ENCODE results near the gene SPRING1.

SPRING1 gene

DNA sequence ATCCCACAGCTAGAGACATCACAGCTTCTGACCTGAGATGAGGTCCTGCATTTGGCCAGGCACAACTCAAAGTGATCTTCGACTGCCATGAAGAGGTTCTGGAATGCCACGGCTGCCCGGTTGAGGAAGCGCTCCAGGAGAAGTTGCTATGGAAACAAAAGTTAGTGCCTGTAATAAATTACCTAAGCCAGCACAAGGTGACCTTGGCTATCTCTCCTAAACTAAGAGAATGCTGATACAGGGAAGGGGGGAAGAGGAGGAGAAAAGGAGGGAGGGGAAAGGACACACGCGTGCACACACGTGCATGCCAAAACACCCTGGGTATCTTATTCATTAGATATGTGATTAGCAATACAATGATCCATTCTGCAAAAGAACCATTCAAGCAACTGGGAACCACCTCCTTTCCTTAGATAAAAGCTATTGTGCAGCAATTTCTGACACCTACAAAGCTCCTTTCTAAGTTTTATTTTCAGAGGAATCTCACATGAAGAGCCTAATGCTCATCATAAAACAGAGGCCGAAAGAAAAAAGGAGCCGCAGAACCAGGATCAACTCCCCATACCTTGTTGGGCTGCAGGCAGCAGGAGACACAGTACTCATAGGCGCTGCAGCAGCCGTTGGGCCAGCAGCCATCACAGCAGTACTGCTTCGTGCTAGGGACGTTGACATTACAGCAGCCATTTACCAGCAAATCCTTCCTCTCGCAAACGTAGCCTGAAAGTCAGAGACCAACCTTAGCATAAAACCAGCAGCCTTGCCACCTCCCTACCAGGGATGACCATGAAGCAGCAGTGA is 17.9 kb downstream of the SPRING1 start:
- TF ChIP-seq, protein P1, sequence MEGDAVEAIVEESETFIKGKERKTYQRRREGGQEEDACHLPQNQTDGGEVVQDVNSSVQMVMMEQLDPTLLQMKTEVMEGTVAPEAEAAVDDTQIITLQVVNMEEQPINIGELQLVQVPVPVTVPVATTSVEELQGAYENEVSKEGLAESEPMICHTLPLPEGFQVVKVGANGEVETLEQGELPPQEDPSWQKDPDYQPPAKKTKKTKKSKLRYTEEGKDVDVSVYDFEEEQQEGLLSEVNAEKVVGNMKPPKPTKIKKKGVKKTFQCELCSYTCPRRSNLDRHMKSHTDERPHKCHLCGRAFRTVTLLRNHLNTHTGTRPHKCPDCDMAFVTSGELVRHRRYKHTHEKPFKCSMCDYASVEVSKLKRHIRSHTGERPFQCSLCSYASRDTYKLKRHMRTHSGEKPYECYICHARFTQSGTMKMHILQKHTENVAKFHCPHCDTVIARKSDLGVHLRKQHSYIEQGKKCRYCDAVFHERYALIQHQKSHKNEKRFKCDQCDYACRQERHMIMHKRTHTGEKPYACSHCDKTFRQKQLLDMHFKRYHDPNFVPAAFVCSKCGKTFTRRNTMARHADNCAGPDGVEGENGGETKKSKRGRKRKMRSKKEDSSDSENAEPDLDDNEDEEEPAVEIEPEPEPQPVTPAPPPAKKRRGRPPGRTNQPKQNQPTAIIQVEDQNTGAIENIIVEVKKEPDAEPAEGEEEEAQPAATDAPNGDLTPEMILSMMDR (IDR thresholded peaks at IDR 0.05; ENCODE audit: low read depth, low read length, missing control alignments): no peak
- H3K4me3 ChIP-seq (ENCODE audit: low read depth, low read length): no peak overlapping the region
- in situ Hi-C loops (cut with HindIII; ENCODE audit: low sequenced_read_pairs): no loop called here
- DNase-seq (ENCODE audit: low read depth): no peak

DNA sequence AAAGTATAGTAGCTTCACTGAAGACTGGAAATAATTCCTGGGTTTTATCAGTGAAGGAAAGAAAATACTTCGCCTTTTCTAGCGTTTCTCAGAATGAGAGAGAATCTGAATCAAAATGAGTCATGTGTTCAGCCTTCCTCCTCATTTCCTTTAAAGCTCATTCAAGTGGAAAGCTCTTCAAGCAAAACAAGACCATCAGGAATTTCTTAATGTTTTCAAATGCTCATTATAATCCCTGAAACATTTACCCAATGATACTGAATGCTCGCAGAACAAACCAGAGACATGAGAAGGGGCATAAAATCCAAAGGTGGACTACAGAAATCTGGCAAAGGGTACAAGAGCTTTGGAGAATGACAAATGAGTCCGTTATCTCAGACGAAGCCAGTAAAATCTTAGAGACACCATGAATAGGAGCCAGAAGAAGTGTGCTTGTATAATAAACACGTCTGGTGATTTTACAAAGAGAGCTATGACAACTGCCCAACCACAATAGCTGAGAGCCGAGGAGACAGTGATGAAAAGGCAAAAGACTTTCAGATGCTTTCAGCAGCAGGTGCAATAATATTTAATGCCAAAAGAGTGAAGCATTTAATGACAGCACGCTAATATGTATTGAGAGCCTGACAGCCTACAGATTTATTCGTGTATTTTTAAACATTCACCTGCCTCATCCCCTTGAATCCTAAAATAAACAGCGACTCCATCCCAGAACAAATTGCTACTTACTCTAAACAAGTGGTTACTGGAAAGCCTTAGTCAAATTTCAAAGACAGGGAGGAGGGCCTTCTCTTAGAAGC is 19.0 kb downstream of the SPRING1 start:
- in situ Hi-C loops (cut with HindIII; ENCODE audit: low sequenced_read_pairs): no loop called here
- DNase-seq (ENCODE audit: low read depth): peak; percentile 60
- TF ChIP-seq, protein P1 (IDR thresholded peaks at IDR 0.05; ENCODE audit: low read depth, low read length, missing control alignments): no peak
- H3K4me3 ChIP-seq (ENCODE audit: low read depth, low read length): no peak overlapping the region

DNA sequence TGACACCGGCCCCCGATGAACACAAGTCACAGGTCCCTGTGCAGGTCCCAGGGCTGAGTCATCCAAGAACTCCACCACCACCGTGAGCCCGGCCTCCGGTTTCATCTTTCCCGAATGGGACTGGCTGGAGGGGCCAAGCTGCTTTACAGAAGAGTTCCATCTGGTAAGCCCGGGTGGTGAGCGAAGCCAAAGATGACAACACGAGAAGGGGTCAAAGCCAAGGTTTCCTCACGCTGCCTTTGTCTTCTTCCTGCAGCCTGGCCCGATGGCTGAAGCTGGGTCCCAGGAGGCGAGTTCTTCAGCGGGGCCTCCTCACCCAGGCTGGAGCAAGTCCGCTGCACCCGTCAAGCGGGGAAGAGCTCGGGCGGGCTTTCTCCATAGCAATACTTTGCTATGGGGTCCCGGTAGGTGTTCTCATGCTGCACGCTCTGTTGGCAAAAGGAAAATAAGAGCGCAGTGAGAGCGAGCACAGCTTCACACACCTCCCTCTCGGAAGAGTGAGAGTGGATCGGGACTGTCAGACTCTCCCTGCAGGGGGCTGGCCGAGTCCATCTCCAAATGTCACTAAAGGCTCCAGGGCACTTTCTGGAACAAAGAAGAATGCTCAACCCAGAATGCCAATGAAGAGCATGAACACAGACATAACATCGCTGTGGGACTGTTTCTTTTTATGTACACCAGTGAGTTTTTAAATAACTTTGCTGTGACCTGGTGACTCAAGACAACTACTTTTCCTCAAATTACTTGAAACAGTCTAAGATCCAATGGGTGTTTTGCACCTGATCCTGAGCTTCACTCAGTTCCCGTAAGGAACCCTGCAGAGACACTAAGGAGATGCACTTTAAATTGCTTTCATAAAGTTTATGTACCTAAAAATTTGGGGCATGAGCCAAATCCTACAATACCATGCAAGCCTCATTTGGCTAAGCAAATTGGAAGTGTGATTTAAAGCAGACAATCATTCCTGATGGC is 20.1 kb downstream of the SPRING1 start:
- DNase-seq (ENCODE audit: low read depth): peak; percentile 27
- in situ Hi-C loops (cut with HindIII; ENCODE audit: low sequenced_read_pairs): no loop called here
- TF ChIP-seq, protein P1 (IDR thresholded peaks at IDR 0.05; ENCODE audit: low read depth, low read length, missing control alignments): no peak
- peak overlapping the region; percentile 19 for H3K4me3 ChIP-seq (ENCODE audit: low read depth, low read length)

DNA sequence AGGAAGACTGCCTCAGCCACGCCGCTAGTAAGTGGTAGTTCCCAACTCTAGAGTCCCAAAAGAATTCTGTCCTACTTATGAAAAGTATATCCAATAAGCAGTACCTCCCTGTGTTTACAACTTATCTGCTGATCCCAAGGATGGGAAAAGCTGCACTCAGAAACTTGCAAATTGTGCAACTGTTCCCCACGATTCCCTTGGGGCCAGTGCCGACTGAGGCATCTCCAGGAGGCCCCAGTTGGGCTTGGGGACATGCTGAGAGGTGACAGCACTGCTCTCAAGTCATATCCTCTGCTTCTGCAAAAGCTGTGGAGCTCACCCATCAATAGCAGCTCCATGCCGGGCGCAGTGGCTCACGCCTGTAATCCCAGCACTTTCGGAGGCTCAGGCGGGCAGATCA is 23.7 kb downstream of the SPRING1 start:
- H3K4me3 ChIP-seq (ENCODE audit: low read depth, low read length): no peak overlapping the region
- TF ChIP-seq, protein P1 (IDR thresholded peaks at IDR 0.05; ENCODE audit: low read depth, low read length, missing control alignments): no peak
- DNase-seq (ENCODE audit: low read depth): no peak
- in situ Hi-C loops (cut with HindIII; ENCODE audit: low sequenced_read_pairs): no loop called here

DNA sequence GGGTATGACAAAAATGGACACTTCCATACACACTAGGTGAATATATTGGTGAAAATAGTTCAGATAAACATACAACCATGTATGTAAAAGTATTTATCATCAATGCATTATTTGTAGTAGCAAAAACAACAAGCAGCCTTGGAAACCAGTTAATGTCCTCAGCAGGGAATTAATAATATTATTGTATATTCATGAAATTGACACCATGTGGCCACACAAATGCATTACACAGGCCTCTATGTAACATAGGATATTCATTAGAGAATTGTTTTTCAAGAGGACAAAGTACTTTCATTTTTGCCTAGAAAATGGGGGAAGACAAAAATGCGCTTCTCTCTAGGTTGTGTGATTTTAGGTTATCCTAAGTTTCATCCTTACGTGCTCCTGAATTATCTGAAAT is 24.3 kb downstream of the SPRING1 start:
- TF ChIP-seq, protein P1 (IDR thresholded peaks at IDR 0.05; ENCODE audit: low read depth, low read length, missing control alignments): peak; percentile 10
- no peak for DNase-seq (ENCODE audit: low read depth)
- no peak overlapping the region for H3K4me3 ChIP-seq (ENCODE audit: low read depth, low read length)
- in situ Hi-C loops (cut with HindIII; ENCODE audit: low sequenced_read_pairs): no loop called here
